ENCODE measurements around the gene SLC9A9. TPM values are rescaled to one million over a fixed set of nuclear protein-coding genes. Genes with fewer than 3 reads are reported as not detected.

The SLC9A9 gene
- total RNA-seq, 1 experiment from 2014 or later = 1.5 TPM

GRCh38 chr3:143731320-143731719 lies 116.9 kb downstream of the SLC9A9 start:
- intact Hi-C loops (cut with micrococcal nuclease; ENCODE audit: unreplicated experiment) = no loop called here
- TF ChIP-seq CTCF (IDR thresholded peaks at IDR 0.05; ENCODE audit: unreplicated experiment) = no peak
- CTCF ChIA-PET = no interaction called here
- Mint-ChIP-seq H3K27me3 (ENCODE audit: unreplicated experiment) (peaks cover 23% of the 10 kb centered on the region), H3K27ac (ENCODE audit: unreplicated experiment) (no peak overlapping the region), H3K4me1 (ENCODE audit: low read depth, unreplicated experiment) (peaks cover 6% of the 10 kb centered on the region), H3K9me3 (ENCODE audit: low read depth, unreplicated experiment) (no peaks in the 10 kb centered on the region), H3K36me3 (ENCODE audit: insufficient read depth, unreplicated experiment) (no peaks in the 10 kb centered on the region), H3K4me3 (ENCODE audit: low read depth, unreplicated experiment) (no peak overlapping the region)
- DNase-seq = no peak
- BruUV-seq (replicated peaks) = no TSS peak

- CTCF ChIA-PET = interaction anchor here (0.6 kb wide), 1 partner anchor 1097 kb away, joined by 3 read pairs; no protein-coding TSS in a partner anchor
- intact Hi-C loops (cut with micrococcal nuclease; ENCODE audit: unreplicated experiment) = no loop called here
- H3K27me3 Mint-ChIP-seq (ENCODE audit: unreplicated experiment) = peaks cover 23% of the 10 kb centered on the region
- TF ChIP-seq CTCF (IDR thresholded peaks at IDR 0.05; ENCODE audit: unreplicated experiment) = no peak
- H3K36me3 Mint-ChIP-seq (ENCODE audit: insufficient read depth, unreplicated experiment) = no peaks in the 10 kb centered on the region
- no peak for DNase-seq
- peaks cover 7% of the 10 kb centered on the region for H3K9me3 Mint-ChIP-seq (ENCODE audit: low read depth, unreplicated experiment)
- BruUV-seq (replicated peaks) = no TSS peak
- H3K27ac Mint-ChIP-seq (ENCODE audit: unreplicated experiment) = no peak overlapping the region
- no peaks in the 10 kb centered on the region for H3K4me1 Mint-ChIP-seq (ENCODE audit: low read depth, unreplicated experiment)
- H3K4me3 Mint-ChIP-seq (ENCODE audit: low read depth, unreplicated experiment) = no peak overlapping the region
Measured at GRCh38 chr3:143727391-143727790, 120.9 kb downstream of the SLC9A9 start.

GRCh38 chr3:143726727-143727126 lies 121.5 kb downstream of the SLC9A9 start:
- CTCF ChIA-PET = interaction anchor here (0.6 kb wide), 1 partner anchor 1096 kb away, joined by 3 read pairs; no protein-coding TSS in a partner anchor
- H3K36me3 Mint-ChIP-seq (ENCODE audit: insufficient read depth, unreplicated experiment) = no peaks in the 10 kb centered on the region
- no peak for DNase-seq
- BruUV-seq (replicated peaks) = no TSS peak
- H3K9me3 Mint-ChIP-seq (ENCODE audit: low read depth, unreplicated experiment) = peaks cover 7% of the 10 kb centered on the region
- H3K27me3 Mint-ChIP-seq (ENCODE audit: unreplicated experiment) = peaks cover 23% of the 10 kb centered on the region
- H3K4me1 Mint-ChIP-seq (ENCODE audit: low read depth, unreplicated experiment) = no peaks in the 10 kb centered on the region
- intact Hi-C loops (cut with micrococcal nuclease; ENCODE audit: unreplicated experiment) = no loop called here
- H3K27ac Mint-ChIP-seq (ENCODE audit: unreplicated experiment) = no peak overlapping the region
- no peak for TF ChIP-seq CTCF (IDR thresholded peaks at IDR 0.05; ENCODE audit: unreplicated experiment)
- no peak overlapping the region for H3K4me3 Mint-ChIP-seq (ENCODE audit: low read depth, unreplicated experiment)

- Mint-ChIP-seq H3K4me3 (ENCODE audit: low read depth, unreplicated experiment) (no peak overlapping the region), H3K27me3 (ENCODE audit: unreplicated experiment) (peaks cover 1% of the 10 kb centered on the region), H3K9me3 (ENCODE audit: low read depth, unreplicated experiment) (peaks cover 9% of the 10 kb centered on the region), H3K27ac (ENCODE audit: unreplicated experiment) (no peak overlapping the region), H3K36me3 (ENCODE audit: insufficient read depth, unreplicated experiment) (no peaks in the 10 kb centered on the region), H3K4me1 (ENCODE audit: low read depth, unreplicated experiment) (no peaks in the 10 kb centered on the region)
- intact Hi-C loops (cut with micrococcal nuclease; ENCODE audit: unreplicated experiment) = no loop called here
- BruUV-seq (replicated peaks) = no TSS peak
- no peak for DNase-seq
- CTCF ChIA-PET = no interaction called here
- TF ChIP-seq CTCF (IDR thresholded peaks at IDR 0.05; ENCODE audit: unreplicated experiment) = no peak
Measured at GRCh38 chr3:143720381-143720780, 127.9 kb downstream of the SLC9A9 start.

Data from Calu3 (cell line).